ENCODE results near the gene UVRAG.

- TF ChIP-seq ZNF598 (CRISPR knock-in tag; IDR thresholded peaks at IDR 0.05; ENCODE audit: borderline replicate concordance) (no peak), SP2 (CRISPR knock-in tag; IDR thresholded peaks at IDR 0.05) (no peak), CTCF (CRISPR knock-in tag; IDR thresholded peaks at IDR 0.05) (no peak), MAX (IDR thresholded peaks at IDR 0.05) (no peak)
These were observed 690 bp upstream of the UVRAG start for GRCh38 chr11:75814363-75814676.

Measured in HepG2 (cell line).